Keratinocyte (primary cell): ENCODE results near the gene ANXA8. TPM values are rescaled to one million over a fixed set of nuclear protein-coding genes. Genes with fewer than 3 reads are reported as not detected.
"Not testable (repeated sequence)": the region's sequence is repeated elsewhere in the genome, so short reads cannot be mapped to it uniquely, and the experiment has no call there.

ENCODE experiments used
- DNase-seq: peaks from one replicate; pipeline ENCODE4 v3.0.0-alpha.2; 2011; ENCODE audit warnings: low read depth, missing footprints, low spot score
- FAIRE-seq: peaks from 2 replicates; lab custom pipeline; 2011; peaks lifted over from hg19 to GRCh38; lab: Jason Lieb, UNC
- H2AFZ ChIP-seq: 2 replicates; pipeline ENCODE4 v1.6.0; 2012; ENCODE audit warnings: low read length, control low read depth, inconsistent platforms; ENCODE audit not compliant: control insufficient read depth
- H3K27ac ChIP-seq: 2 replicates; pipeline ENCODE4 v1.5.1; 2011; ENCODE audit warnings: low read length; ENCODE audit not compliant: control insufficient read depth, insufficient read depth
- H3K27me3 ChIP-seq: 3 replicates; pipeline ENCODE4 v1.6.0; 2011; ENCODE audit warnings: low read length; ENCODE audit not compliant: control insufficient read depth, insufficient read depth; ENCODE audit errors: extremely low read depth
- H3K36me3 ChIP-seq, 2 experiments: 2 replicates in 1 of 2; 3 replicates in 1 of 2; pipeline ENCODE4 v1.5.1; 2011; ENCODE audit warnings: low read length in 2 of 2, mild to moderate bottlenecking in 1 of 2; ENCODE audit not compliant: control insufficient read depth in 2 of 2, insufficient read depth in 2 of 2; ENCODE audit errors: extremely low read depth in 1 of 2
- H3K4me1 ChIP-seq: 3 replicates; pipeline ENCODE4 v1.5.1; 2011; ENCODE audit warnings: low read length; ENCODE audit not compliant: control insufficient read depth, insufficient read depth; ENCODE audit errors: extremely low read depth
- H3K4me2 ChIP-seq: 3 replicates; pipeline ENCODE4 v1.6.0; 2011; ENCODE audit warnings: low read depth, low read length; ENCODE audit not compliant: control insufficient read depth, insufficient read depth; ENCODE audit errors: extremely low read depth
- H3K4me3 ChIP-seq, 3 experiments: fragments of 200-600 bp in 1 of 3; sonication (generic) in 1 of 3; 2 replicates in 2 of 3; 3 replicates in 1 of 3; pipeline ENCODE4 v1.5.1; 2011 to 2016; ENCODE audit warnings: low read length in 3 of 3, mild to moderate bottlenecking in 3 of 3, control low read depth in 2 of 3, inconsistent platforms in 1 of 3, low read depth in 1 of 3, mixed read lengths in 1 of 3, mixed run types in 1 of 3, moderate library complexity in 1 of 3; ENCODE audit not compliant: control insufficient read depth in 2 of 3, insufficient read depth in 2 of 3; ENCODE audit errors: extremely low read depth in 1 of 3
- H3K79me2 ChIP-seq: 2 replicates; pipeline ENCODE4 v1.6.0; 2012; ENCODE audit warnings: low read length; ENCODE audit not compliant: control insufficient read depth, insufficient read depth
- H3K9ac ChIP-seq: 3 replicates; pipeline ENCODE4 v1.6.0; 2011; ENCODE audit warnings: low read length; ENCODE audit not compliant: control insufficient read depth, insufficient read depth; ENCODE audit errors: extremely low read depth
- H3K9me1 ChIP-seq: 3 replicates; pipeline ENCODE4 v1.6.0; 2011; ENCODE audit warnings: low read length; ENCODE audit not compliant: control insufficient read depth, insufficient read depth; ENCODE audit errors: extremely low read depth
- H3K9me3 ChIP-seq: 2 replicates; pipeline ENCODE4 v1.5.1; 2012; ENCODE audit warnings: low read depth, low read length; ENCODE audit not compliant: control insufficient read depth
- H4K20me1 ChIP-seq: 3 replicates; pipeline ENCODE4 v1.6.0; 2011; ENCODE audit warnings: low read length; ENCODE audit not compliant: control insufficient read depth, insufficient read depth; ENCODE audit errors: extremely low read depth
- dilution Hi-C: fragments of 300-500 bp; cut with MboI; formaldehyde crosslinking; loops from one replicate; pipeline ENCODE4 v1.7.0; 2020; ENCODE audit warnings: low sequenced_read_pairs; ENCODE audit not compliant: extremely low pct_ligation_motif_present
- polyA plus RNA-seq, 5 experiments: library from polyadenylated mRNA; depleted of rRNA in 3 of 5; stranded (reverse) in 3 of 5; stranded (forward) in 1 of 5; unstranded in 1 of 5; fragments of >200 nt; gene quantifications; 1 replicate in 1 of 5; 2 replicates in 3 of 5; 3 replicates in 1 of 5; pipeline versions ENCODE4 v1.2.1 to v1.2.3, GENCODE V29; 2011 to 2012; ENCODE audit warnings: missing spikeins in 2 of 5, low read depth in 1 of 5, low replicate concordance in 1 of 5

Gene ANXA8
- polyA plus RNA-seq, 1 donor (not counting 4 experiments of a cell fraction or from before 2014, with no cell fraction given), result 820 TPM

GRCh38 chr10:47489630-47490029, 5.7 kb upstream of the ANXA8 start:
- dilution Hi-C loops, H3K36me3 ChIP-seq, H3K27me3 ChIP-seq, H2AFZ ChIP-seq, FAIRE-seq, H3K27ac ChIP-seq, DNase-seq, H3K9me1 ChIP-seq, H4K20me1 ChIP-seq, H3K4me2 ChIP-seq, H3K4me3 ChIP-seq, H3K9ac ChIP-seq, H3K79me2 ChIP-seq, H3K9me3 ChIP-seq, H3K4me1 ChIP-seq: not testable (repeated sequence)

GRCh38 chr10:47485943-47486342, 2.0 kb upstream of the ANXA8 start:
- H2AFZ ChIP-seq, H3K27ac ChIP-seq, H3K4me1 ChIP-seq, H3K4me3 ChIP-seq, dilution Hi-C loops, H3K9ac ChIP-seq, H3K36me3 ChIP-seq, FAIRE-seq, H3K9me1 ChIP-seq, H4K20me1 ChIP-seq, H3K9me3 ChIP-seq, H3K27me3 ChIP-seq, H3K79me2 ChIP-seq, DNase-seq, H3K4me2 ChIP-seq: not testable (repeated sequence)

- H2AFZ ChIP-seq, dilution Hi-C loops, H3K27ac ChIP-seq, H4K20me1 ChIP-seq, DNase-seq, FAIRE-seq, H3K9me3 ChIP-seq, H3K4me3 ChIP-seq, H3K27me3 ChIP-seq, H3K9me1 ChIP-seq, H3K4me1 ChIP-seq, H3K36me3 ChIP-seq, H3K4me2 ChIP-seq, H3K9ac ChIP-seq, H3K79me2 ChIP-seq: not testable (repeated sequence)
Observed at GRCh38 chr10:47484786-47485185, 871 bp upstream of the ANXA8 start.

- H3K4me3 ChIP-seq, H2AFZ ChIP-seq, H3K27me3 ChIP-seq, H3K79me2 ChIP-seq, H3K9me1 ChIP-seq, H3K4me1 ChIP-seq, H3K9me3 ChIP-seq, FAIRE-seq, H3K4me2 ChIP-seq, H3K36me3 ChIP-seq, dilution Hi-C loops, DNase-seq, H4K20me1 ChIP-seq: not testable (repeated sequence)
- Histone ChIP-seq H3K27ac (peak overlapping the region; percentile 76), H3K9ac (peak overlapping the region; percentile 78)
Observed at GRCh38 chr10:47482367-47482766, 1.5 kb downstream of the ANXA8 start.

- H3K9me1 ChIP-seq, dilution Hi-C loops, H2AFZ ChIP-seq, H4K20me1 ChIP-seq, H3K9me3 ChIP-seq, H3K27me3 ChIP-seq, H3K36me3 ChIP-seq, H3K79me2 ChIP-seq, H3K4me1 ChIP-seq, FAIRE-seq: not testable (repeated sequence)
- peak; percentile 7 for DNase-seq
- Histone ChIP-seq H3K4me2 (peak overlapping the region; percentile 51), H3K27ac (peak overlapping the region; percentile 76), H3K9ac (peak overlapping the region; percentile 78), H3K4me3 (peak overlapping the region in 1 of 3 experiments; percentile 32)
Observed at GRCh38 chr10:47481768-47482181, 2.1 kb downstream of the ANXA8 start.
